ENCODE measurements around the gene LRMDA.
A peak's percentile ranks its signal among the peaks of the same experiment; 100 is the strongest.

Gene LRMDA

DNA sequence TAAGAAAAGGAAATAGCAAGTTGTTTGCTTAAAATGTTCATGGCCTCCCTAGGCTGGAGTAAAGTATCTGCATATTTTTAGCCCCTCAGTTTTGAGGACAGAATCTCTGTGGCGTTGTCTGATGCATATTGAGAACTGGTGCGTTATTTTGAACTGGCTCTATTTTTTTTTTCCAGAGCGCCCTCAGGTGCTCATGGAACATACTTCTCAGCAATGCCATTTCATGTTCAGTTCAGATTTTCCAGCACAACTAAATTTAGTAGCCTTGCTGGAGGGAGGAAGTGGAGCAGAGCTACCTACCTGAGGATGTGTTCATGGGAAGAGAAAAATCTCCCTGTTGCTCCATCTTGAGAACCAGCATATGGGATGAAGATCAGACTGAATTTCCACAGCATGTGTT is 870.5 kb downstream of the LRMDA start:
- DNase-seq (ENCODE audit: low read depth in 2 of 2): no peak

DNA sequence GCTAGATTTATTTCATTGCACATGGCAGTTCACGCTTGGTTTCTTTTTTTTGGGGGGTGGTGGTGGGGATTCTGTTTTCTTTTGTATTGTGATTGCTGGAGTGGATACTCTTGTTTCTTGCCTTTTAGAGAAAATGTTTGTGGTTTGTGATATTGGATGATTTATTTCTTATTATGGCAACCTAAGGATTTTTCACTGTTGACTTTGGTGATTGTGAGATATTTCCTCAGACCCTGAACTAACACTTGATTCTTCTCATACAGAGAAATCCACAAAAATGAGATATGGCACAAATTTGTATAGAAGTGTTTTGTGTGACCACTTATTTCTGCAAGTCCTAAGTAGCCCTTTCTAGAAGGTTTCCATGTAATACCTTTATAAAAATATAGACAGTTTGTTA is 871.1 kb downstream of the LRMDA start:
- DNase-seq (ENCODE audit: low read depth in 2 of 2): no peak

DNA sequence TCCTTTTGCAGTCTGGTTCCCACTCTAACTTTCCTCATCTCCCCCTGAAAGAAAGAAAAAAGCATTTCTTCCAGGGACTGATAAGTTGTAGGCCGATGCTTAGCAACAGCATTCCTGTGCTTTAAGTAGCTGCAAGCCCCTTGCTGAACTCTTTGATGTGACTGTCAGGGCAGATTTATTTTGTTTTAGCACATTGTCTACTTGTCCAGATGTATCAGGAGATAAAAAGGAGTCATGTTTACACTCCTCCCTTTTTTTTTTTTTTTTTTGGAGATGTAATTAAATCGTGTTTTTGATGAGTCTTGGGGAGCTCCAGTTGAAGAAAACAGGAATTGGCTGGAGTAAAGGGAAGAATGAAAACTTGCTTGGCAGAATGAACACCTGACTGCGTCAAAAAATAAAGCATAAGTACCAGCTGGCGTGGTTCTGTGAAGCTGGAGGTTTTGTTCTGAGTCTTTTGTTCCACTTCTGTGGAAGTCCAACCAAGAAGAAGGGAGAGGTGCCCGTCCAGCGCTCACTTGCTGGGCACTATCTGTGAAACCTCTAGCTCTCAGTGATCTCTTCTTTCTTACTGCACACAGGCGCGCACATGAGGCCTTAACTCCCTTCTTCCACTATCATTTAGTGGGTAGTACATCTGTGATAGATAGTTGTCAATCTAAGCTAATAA is 871.7 kb downstream of the LRMDA start:
- DNase-seq (ENCODE audit: low read depth in 2 of 2): no peak

DNA sequence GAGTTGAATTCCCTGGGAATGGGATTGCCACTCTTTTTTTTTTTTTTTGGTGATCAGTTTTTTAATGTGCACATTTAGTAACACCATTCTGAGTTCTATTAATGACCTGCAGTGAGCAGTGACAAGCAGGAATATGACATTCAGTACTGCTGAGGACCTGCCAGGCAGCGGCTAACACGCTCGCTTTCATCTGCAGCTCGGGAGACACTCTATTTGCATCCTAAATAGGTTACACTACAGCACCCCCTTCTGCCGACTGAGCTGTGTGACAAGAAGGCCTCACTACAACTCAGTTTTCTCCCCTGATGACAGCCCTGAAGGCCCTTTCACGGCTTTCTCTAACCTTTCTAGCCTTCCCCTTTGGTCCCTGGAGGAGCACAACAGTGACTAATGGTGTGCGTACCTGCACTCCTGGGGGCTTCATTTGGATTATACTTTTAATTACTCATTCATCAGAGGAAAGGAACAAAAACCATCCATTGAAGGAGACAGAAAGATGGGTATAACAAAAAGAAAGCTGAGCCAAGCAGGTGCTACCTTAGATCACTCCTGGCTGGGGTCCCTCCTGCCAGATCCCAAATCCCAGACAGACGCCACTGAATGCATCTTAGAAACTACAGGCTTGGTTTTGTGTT is 872.4 kb downstream of the LRMDA start:
- no peak for DNase-seq (ENCODE audit: low read depth in 2 of 2)

DNA sequence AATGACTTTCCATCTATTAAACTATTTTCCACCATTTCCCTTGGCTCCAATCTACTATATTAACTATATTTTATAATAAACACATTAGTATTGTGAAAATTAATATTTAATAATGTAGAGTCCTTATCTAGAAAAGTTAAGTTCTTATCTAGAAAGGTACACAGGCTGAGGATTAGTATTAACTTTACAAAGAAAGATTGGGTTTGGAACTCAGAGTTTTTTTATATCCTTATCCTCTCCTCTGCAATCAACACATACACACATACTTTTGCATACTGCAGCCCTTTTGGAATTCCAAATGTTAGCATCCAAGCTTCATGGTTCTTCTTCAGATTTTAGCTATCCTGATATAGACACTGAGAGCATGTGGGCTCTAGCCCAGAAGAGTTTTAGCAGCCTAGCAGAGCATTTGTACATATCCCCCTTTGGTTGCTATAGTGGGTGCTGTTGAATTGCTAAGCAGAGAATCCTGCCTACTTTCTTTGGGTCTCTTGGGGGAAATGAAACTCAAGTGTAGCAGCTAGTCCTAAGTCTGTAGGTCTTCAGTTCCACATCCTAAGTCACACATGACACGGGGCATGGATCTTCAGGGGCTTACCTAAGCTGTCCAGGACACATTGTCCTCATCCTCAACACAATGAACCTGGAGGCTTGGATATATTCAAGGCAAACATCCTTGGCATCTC is 874.6 kb downstream of the LRMDA start:
- DNase-seq (ENCODE audit: low read depth in 2 of 2): no peak

DNA sequence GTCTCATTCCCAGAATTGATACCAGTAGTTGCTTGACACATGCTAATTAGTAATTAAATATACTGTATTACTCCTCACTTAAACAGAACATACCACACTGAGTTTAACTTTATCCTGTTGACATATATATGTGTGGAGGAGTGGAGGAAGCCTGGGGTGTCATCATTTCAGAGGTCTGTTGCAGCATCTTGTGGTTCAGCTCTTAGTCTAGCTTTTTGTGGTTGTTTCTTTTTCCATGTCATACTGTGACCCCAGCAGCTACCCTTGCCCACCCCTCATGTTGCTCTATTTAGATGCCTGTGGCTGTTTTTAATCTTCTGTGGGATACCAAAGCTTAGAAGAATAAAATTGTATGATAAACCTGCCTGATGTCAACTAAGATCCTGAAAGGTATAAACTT is 875.4 kb downstream of the LRMDA start:
- peak; percentile 87 for DNase-seq (ENCODE audit: low read depth in 2 of 2)

DNA sequence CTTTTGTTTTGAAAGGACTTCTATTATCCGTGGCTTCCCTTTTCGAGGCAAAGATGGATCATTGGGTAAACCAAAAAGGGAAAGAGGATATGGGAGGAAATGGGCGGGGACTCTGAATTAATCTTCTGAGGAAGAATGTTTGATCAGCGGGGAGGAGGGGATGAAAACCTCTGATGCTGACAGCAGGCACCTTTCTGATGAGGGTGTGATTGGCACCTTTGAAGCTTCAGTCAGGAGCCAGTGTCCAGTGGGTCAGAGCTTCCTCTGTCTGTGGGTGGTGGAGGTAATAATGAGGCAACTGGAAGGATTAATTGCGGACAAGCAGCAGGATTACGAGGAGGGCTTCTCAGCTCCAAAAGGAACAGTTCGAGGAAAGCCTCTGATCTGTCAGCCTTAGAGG is 877.6 kb downstream of the LRMDA start:
- DNase-seq (ENCODE audit: low read depth in 2 of 2): no peak

DNA sequence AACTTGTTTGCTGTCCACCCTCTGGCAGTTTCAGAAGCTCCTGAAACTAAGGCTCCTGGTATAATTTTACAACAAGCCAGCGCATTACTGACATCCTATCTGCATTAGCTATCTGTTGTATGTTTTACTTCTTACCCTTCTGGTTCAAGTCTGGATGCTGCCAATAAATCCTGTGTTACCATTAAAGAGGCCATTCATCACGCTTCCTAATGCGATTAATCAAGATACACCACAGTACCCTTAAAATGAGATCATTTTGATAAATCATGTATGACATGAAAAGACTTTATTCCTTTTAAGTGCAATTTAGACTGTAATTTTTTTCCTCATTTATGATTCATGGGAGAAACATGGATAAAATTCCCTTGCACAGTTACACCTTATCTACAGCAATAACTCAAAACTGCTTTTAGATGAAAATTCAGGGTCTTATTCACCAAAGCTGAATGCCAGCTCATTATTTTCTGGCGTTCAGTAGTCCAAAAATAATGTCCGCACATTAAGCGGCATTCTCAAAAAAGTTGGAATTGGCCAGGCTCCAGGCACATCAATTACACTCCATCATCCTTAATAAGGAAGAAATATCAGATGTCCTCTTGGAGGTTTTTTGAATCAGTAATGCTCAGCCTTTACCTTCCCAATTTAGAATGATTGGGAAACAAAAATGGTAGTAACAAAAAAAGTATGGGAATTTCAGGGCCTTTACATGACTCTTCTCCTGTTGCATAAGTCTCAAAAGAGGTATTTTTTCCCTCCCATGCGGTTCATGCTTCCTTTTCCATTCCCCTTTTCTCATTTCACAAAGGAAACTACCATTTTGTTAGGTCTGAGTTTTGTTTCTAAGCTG is 878.5 kb downstream of the LRMDA start:
- peak; percentile 87 for DNase-seq (ENCODE audit: low read depth in 2 of 2)

DNA sequence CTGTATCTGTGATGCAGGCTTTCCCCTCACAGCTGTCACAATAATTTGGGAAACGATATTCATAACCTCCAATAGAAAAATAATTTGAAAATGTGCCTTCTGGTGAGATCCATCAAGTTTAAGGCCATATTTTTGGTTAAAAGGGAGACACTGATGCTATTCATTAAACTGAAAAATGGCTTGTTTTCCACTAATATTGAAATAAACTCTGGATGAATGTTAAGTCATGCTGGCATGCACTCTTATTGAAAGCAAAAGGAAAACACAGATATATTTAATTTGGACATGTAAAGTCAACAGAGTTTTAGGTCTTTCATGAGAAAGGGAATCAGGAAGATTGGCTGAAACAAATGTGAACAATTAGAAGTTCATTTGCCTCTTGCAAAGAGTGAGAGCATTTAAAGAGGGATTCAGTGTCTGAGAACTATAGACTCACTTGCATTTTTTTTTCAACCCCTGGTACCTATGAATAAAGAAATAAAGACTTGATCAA is 879.2 kb downstream of the LRMDA start:
- no peak for DNase-seq (ENCODE audit: low read depth in 2 of 2)

DNA sequence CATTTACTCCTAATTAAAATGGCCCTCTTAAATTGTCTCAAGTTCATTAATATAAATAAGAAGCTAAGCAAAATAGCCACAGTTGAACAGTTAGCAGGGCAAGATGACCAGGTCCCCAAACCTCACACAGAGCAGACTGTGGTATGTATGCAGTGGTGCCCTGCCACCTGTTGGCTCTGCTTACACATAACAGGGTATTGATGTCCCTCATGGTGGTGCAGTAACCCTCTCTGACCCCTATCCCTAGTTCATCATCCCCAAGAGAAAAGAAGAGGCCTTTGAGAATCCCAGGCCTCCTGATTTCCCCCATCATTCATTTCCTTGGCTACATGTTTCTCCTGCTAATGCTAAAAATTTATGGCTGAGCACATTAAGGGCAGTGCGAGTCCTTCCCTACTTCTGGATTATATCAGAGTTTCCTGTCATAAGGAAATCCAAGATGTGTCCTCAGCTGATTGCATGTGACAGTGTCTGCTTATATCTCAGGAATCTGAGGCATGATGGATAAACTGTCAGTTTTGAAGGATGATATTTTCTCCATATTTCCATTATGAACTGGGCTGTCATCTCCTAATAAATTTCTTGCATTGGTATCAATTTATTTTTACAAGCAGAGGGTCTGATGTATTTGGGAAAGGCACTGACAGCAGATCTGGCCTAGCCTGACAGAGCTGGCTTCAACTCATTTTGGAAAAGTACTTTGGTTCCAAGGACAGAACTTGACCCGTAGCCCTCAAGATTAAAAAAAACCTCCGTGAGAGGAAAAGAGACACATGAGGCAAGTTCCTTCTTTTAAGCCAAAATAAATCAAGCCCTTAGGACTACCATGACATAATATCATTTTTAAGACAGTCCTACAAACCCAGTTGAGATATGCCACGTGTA is 880.6 kb downstream of the LRMDA start:
- DNase-seq (ENCODE audit: low read depth in 2 of 2): no peak

DNA sequence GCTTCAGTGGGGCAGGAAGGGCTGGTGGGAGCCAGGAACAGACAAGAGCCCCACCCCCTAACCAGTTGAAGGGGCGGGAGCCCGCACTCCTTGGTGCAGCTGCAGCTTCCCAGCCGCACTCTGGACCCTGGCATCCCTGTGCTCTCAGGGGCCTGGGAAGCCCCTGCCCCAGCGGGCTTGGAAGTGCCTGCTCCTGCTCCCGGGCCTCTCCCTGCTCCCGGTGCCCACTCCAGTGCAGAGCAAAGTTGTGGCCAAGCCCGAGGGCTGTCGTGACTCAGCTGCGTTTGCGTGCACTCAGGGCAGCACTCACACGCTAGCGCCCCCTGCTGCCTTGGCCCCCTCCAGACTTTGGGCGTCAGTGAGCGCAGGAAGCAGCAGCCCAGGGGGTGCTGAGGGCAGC is 883.8 kb downstream of the LRMDA start:
- DNase-seq (ENCODE audit: low read depth in 2 of 2): no peak

DNA sequence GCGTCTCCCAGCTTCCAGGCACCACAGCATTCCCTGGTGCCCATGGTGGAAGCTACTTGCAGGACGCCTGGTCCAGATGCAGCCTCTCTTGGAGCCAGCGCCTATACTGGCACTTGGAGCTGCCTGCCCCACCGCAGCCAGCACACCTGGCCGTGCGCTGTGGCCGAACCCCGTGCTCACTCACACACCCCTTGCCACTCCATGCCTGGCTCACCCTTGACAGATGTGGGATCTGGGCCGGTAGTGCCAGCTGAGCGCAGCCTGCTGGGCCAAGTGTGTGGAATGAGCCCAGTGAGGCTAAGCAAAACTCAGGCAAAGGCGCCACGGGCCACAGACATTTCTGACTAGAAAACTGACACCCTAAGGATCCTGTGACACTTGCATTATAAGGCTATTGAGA is 884.8 kb downstream of the LRMDA start:
- no peak for DNase-seq (ENCODE audit: low read depth in 2 of 2)

DNA sequence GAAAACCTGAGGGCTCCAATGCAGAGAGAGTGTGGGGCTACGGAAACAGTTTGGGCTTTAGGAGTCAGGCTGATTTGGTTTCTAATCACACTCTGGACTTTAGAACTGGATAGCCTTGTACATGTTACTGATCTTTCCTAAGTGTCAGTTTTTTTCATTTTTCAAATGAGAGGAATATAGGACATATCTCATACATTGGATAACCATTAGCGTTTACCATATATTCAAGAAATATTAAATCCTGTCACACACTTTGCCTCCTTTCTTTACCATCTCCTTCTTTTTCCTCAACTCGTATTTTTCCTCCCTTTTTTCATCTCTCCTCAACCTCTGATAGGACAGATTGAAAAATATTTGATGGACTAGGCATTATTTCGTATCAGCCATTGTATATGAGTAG is 885.7 kb downstream of the LRMDA start:
- no peak for DNase-seq (ENCODE audit: low read depth in 2 of 2)

DNA sequence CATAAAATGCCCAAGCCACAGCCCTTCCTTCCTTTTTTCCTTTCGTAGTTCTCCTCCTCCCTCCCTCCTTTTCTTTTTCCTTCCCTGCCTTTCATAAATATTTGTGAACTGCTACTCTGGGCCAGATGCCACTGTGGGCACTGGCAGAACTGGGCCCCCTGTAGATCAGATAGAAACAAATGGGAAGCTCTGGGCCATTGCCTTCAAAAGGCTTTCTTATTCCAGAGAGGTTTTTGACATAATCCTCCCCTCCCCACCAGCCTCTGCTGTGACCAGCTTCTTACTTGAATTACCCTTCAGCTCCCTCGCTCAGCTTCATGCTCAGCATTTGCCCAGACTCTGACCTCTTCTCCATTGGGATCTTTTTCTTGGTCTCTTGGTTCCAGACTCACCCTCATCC is 886.8 kb downstream of the LRMDA start:
- no peak for DNase-seq (ENCODE audit: low read depth in 2 of 2)

DNA sequence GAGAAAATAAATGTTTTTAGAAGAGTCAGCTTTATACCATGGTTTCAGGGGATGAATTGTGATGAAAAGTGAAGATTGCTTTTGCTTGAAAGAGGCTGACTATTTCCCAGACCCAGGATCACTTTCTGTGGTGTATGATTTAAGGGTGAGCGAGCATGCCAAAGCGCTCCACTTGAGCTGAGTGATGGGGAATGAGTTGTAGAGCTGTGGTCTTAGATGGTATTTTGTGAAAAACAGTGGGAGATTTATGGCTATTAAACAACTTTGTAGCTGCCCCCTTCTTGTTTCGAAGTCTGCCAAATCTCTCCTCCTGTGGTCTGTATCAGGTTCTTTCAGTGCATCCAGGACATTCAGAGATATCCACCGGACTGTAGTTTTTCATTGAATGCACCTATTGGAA is 888.2 kb downstream of the LRMDA start:
- peak; percentile 67 for DNase-seq (ENCODE audit: low read depth in 2 of 2)

DNA sequence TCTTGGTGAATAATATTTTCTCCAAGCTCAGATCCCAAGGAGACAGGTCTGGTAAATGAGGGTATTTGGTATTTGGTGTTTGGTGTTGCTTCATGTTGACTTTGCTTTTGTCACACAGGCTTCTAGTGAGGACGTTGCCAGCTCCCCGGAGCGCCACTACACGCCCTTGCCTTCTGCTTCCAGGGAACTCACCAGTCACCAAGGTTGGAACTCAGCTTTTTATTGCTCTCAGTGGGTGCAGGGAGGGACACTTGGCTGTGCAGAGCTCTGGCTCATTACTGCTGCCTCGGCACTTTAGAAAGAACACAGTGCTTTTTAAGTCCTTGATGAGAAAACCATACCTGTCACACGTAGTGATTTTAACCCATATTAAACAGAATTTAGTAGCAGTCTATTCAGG is 892.9 kb downstream of the LRMDA start:
- no peak for DNase-seq (ENCODE audit: low read depth in 2 of 2)

DNA sequence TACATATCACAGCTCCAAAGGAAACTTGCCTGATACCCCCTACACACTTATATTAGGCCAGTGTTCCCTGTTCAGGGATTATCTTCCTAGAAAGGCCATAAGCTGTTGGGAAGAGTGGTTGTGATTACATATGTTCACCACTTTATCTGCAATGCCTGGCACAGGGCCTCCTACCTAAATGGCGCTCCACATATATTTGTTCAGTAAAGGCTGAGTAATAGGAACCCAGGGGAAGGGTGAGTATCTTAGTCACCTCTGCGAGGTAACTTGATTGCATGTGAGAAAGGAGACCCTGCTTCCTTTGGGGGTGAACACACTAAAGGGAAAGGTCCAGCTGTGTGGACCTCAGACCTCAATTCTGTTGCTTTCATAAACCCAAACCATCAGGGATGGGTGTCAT is 896.0 kb downstream of the LRMDA start:
- DNase-seq (ENCODE audit: low read depth in 2 of 2): no peak

DNA sequence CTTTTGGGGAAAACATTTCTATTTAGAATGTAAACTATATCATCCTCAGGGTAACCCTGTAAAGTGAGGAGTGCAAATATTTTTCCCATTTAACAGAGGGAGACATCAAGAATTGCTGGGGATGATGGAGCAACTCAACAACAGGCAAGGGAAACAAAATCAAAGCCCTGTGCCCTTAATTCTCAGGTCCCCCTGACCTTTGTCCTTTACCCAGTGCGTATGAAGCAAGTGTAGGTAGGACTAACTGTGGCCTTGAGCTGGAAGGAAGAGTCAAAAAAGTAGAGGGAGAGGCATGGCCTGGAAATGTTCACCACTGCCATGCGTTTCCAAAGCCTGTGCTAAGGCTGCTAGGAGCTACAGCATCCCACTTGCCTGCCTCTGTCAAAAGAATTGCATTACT is 896.9 kb downstream of the LRMDA start:
- no peak for DNase-seq (ENCODE audit: low read depth in 2 of 2)

DNA sequence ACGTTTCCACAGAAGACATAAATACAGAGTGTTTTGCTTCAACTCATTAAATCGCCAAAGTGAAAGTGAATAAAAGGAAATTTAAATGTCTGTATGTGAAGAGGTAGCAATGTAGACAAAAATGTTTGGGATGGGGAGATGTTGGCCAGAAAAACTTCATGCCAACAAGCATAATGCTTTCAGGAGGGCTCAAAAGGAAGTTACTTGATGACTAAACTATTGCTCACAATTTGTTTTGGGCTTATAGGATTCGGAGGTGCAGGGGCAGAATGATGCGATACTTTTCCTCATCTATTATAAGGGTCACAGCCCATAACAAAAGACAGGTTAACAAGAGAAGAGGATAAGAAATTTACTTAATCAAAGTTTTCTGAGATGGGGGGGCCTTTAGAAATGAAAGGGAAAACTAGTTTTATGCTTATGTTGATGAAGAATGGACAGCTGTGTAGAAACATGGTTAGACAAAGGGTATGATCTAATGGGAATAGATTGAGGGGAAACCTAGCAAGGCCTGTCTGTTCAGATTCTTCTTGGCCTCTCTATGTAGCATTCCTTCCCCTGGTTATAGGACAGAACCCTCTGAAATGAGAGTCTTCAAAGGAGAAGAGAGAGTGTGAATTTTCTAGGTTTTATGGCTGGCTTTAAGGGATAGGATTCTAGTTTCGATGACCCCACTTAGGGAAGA is 898.6 kb downstream of the LRMDA start:
- no peak for DNase-seq (ENCODE audit: low read depth in 2 of 2)

DNA sequence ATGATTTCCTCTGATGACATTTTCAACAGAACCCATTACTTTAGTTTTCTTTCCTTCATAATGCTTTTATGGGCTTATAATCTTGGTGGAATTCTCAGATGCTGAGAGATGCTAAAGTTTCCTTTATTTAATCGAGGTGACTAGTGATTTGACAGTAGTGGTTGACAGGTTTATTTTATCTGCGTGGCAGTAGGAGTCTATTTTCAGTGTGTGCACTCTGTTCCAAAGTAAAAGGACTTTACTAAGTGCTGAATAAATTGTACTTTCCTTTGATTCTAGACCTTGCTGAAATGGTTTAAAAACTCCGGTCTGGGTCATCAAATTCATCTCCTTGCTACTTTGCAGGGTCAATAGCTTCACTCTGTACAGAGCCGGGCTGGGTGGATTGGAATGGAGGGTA is 900.3 kb downstream of the LRMDA start:
- no peak for DNase-seq (ENCODE audit: low read depth in 2 of 2)

DNA sequence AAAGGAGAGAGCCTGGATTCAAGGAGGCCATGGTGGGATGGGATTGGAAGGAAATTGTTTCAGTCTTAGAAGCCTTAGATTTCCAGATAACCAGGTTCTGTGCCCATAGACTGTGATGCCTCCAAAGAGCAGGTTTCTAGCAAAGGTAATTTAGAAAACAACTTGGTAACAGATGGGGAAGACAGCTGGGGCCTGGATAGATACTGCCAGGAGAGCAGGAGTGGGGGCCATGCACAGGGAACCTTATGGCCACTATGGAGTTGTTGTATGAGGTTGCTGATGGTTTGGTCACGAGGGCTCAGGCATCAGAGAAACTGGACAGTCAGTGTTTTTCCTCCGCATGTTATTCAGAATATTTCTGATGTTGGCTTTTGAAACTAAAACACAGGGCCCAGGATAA is 901.9 kb downstream of the LRMDA start:
- DNase-seq (ENCODE audit: low read depth in 2 of 2): no peak

Measured in fibroblast of skin of left quadriceps (primary cell).